OCI-LY3 (cell line): ENCODE results near the gene BCL11B.

Source experiments
- EZH2phosphoT487 ChIP-seq: fragments of 200-600 bp; shearing (Covaris generic); IDR thresholded peaks from 2 replicates; pipeline ENCODE4 v1.6.1; 2018; ENCODE audit warnings: antibody characterized with exemption, mixed run types, low read depth
- TF ChIP-seq, protein P1 (sequence below): fragments of 200-600, 300-600 bp; sonication (generic); IDR thresholded peaks from 2 replicates; pipeline ENCODE4 v1.5.1; 2014; ENCODE audit warnings: antibody characterized with exemption, low read length, low read depth

DNA sequence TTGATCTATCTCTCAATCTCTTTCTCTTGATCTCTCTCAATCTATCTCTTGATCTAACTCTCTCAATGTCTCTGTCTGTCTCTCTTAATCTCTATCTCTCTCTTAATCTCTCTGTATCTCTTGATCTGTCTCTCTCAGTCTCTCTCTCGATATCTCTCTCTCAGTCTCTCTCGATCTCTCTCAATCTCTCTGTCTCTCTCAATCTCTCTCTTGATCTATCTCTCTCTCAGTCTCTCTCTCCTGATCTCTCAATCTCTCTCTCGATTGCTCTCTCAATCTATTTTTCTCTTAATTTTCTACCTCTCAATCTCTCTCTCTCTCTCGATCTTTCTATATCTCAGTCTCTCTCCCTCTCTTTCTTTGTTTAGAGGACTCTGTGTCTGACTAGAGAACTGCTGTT lies 126.7 kb downstream of the BCL11B start:
- TF ChIP-seq, protein P1, sequence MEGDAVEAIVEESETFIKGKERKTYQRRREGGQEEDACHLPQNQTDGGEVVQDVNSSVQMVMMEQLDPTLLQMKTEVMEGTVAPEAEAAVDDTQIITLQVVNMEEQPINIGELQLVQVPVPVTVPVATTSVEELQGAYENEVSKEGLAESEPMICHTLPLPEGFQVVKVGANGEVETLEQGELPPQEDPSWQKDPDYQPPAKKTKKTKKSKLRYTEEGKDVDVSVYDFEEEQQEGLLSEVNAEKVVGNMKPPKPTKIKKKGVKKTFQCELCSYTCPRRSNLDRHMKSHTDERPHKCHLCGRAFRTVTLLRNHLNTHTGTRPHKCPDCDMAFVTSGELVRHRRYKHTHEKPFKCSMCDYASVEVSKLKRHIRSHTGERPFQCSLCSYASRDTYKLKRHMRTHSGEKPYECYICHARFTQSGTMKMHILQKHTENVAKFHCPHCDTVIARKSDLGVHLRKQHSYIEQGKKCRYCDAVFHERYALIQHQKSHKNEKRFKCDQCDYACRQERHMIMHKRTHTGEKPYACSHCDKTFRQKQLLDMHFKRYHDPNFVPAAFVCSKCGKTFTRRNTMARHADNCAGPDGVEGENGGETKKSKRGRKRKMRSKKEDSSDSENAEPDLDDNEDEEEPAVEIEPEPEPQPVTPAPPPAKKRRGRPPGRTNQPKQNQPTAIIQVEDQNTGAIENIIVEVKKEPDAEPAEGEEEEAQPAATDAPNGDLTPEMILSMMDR = no peak
- no peak for TF ChIP-seq EZH2phosphoT487
